Cortex of kidney (tissue), 1 donor: ENCODE data around the gene MUC4.

Source experiments
- DNase-seq: peaks from one replicate; lab custom pipeline; 2025; lab: John Stamatoyannopoulos, UW

The MUC4 gene

GRCh38 chr3:195698647-195699387 lies 112.9 kb downstream of the MUC4 start:
- no peak for DNase-seq

GRCh38 chr3:195698325-195698646 lies 113.4 kb downstream of the MUC4 start:
- DNase-seq = no peak

- no peak for DNase-seq
Measured at GRCh38 chr3:195697582-195698324, 114.0 kb downstream of the MUC4 start.
